HUES64 (cell line): ENCODE results near the gene GINS2.

ENCODE experiments used
- H3K27ac ChIP-seq: 2 replicates; pipeline ENCODE4 v1.7.0; 2013; ENCODE audit warnings: low read depth, low read length, inconsistent platforms
- H3K27me3 ChIP-seq: 2 replicates; pipeline ENCODE4 v1.6.1; 2013; ENCODE audit warnings: mild to moderate bottlenecking, low read length; ENCODE audit not compliant: insufficient read depth
- H3K36me3 ChIP-seq: 2 replicates; pipeline ENCODE4 v1.6.1; 2013; ENCODE audit warnings: mild to moderate bottlenecking, low read length; ENCODE audit not compliant: insufficient read depth
- H3K4me1 ChIP-seq: 2 replicates; pipeline ENCODE4 v1.6.1; 2013; ENCODE audit warnings: mild to moderate bottlenecking, low read length, moderate library complexity; ENCODE audit not compliant: insufficient read depth
- H3K4me3 ChIP-seq: 2 replicates; pipeline ENCODE4 v1.5.1; 2013; ENCODE audit warnings: mild to moderate bottlenecking, low read length, moderate library complexity
- H3K9ac ChIP-seq: 2 replicates; pipeline ENCODE4 v1.6.1; 2013; ENCODE audit warnings: mild to moderate bottlenecking, low read depth, low read length
- H3K9me3 ChIP-seq: 2 replicates; pipeline ENCODE4 v1.6.1; 2013; ENCODE audit warnings: low read depth, low read length; ENCODE audit not compliant: insufficient read depth
- WGBS: fragments of 150-250, 120-280 bp; methylation state at CpG from one replicate; pipeline ENCODE4 v1.1.7; 2013; ENCODE audit warnings: missing lambda C conversion rate; 5-methylcytosine and 5-hydroxymethylcytosine counted together

GINS2 gene

GRCh38 chr16:85687651-85688471 is 893 bp downstream of the GINS2 start:
- H3K27me3 ChIP-seq = 0 out of 2 replicates have a peak, but pooled peaks cover 6% of the 10 kb centered on the region
- peaks cover 24% of the 10 kb centered on the region for H3K36me3 ChIP-seq
- H3K9ac ChIP-seq = peak overlapping the region; percentile 96
- H3K4me3 ChIP-seq = peak overlapping the region; percentile 93
- H3K9me3 ChIP-seq = no peaks in the 10 kb centered on the region
- H3K4me1 ChIP-seq = no peaks in the 10 kb centered on the region
- WGBS = 80% methylated on average over 48 of the region's 49 CpGs
- no peak overlapping the region; the same call in 1 of the 2 replicates for H3K27ac ChIP-seq

GRCh38 chr16:85686912-85687591 is 1.7 kb downstream of the GINS2 start:
- peak overlapping the region; percentile 93; the same call in 1 of the 2 replicates for H3K4me3 ChIP-seq
- H3K27ac ChIP-seq = no peak overlapping the region
- no peaks in the 10 kb centered on the region for H3K4me1 ChIP-seq
- 0 out of 2 replicates have a peak, but pooled peaks cover 6% of the 10 kb centered on the region for H3K27me3 ChIP-seq
- H3K9ac ChIP-seq = no peak overlapping the region
- 86% methylated on average over 15 of the region's 15 CpGs for WGBS
- peaks cover 27% of the 10 kb centered on the region for H3K36me3 ChIP-seq
- H3K9me3 ChIP-seq = no peaks in the 10 kb centered on the region

GRCh38 chr16:85685251-85685650 is 3.5 kb downstream of the GINS2 start:
- H3K36me3 ChIP-seq = peaks cover 43% of the 10 kb centered on the region
- H3K4me3 ChIP-seq = no peak overlapping the region
- 0 out of 2 replicates have a peak, but pooled peaks cover 6% of the 10 kb centered on the region for H3K27me3 ChIP-seq
- H3K9me3 ChIP-seq = no peaks in the 10 kb centered on the region
- no peak overlapping the region for H3K27ac ChIP-seq
- no peak overlapping the region for H3K9ac ChIP-seq
- no peaks in the 10 kb centered on the region for H3K4me1 ChIP-seq
- 92% methylated on average over 2 of the region's 2 CpGs for WGBS

- no peak overlapping the region for H3K9ac ChIP-seq
- H3K9me3 ChIP-seq = no peaks in the 10 kb centered on the region
- no peaks in the 10 kb centered on the region for H3K4me1 ChIP-seq
- H3K27ac ChIP-seq = no peak overlapping the region
- H3K36me3 ChIP-seq = peaks cover 62% of the 10 kb centered on the region
- H3K27me3 ChIP-seq = no peaks in the 10 kb centered on the region
- H3K4me3 ChIP-seq = no peak overlapping the region
Observed at GRCh38 chr16:85683363-85683762, 5.4 kb downstream of the GINS2 start.

- Histone ChIP-seq H3K27ac (no peak overlapping the region), H3K36me3 (peaks cover 70% of the 10 kb centered on the region)
Observed at GRCh38 chr16:85682516-85682915, 6.2 kb downstream of the GINS2 start.

GRCh38 chr16:85681255-85681654 is 7.5 kb downstream of the GINS2 start:
- 93% methylated on average over 8 of the region's 8 CpGs for WGBS
- no peaks in the 10 kb centered on the region for H3K9me3 ChIP-seq
- H3K9ac ChIP-seq = no peak overlapping the region
- no peak overlapping the region for H3K27ac ChIP-seq
- peaks cover 75% of the 10 kb centered on the region for H3K36me3 ChIP-seq
- no peaks in the 10 kb centered on the region for H3K27me3 ChIP-seq
- H3K4me1 ChIP-seq = no peaks in the 10 kb centered on the region
- H3K4me3 ChIP-seq = no peak overlapping the region

More at GRCh38 chr16:85682516-85682915, 6.2 kb downstream of the GINS2 start:
- no peaks in the 10 kb centered on the region for H3K4me1 ChIP-seq
- no peak overlapping the region for H3K4me3 ChIP-seq
- H3K27me3 ChIP-seq = no peaks in the 10 kb centered on the region
- H3K9ac ChIP-seq = no peak overlapping the region
- no peaks in the 10 kb centered on the region for H3K9me3 ChIP-seq
- 82% methylated on average over 9 of the region's 9 CpGs for WGBS

GRCh38 chr16:85680352-85680944 is 8.3 kb downstream of the GINS2 start:
- no peaks in the 10 kb centered on the region for H3K9me3 ChIP-seq
- 92% methylated on average over 6 of the region's 6 CpGs for WGBS
- no peaks in the 10 kb centered on the region for H3K27me3 ChIP-seq
- H3K4me3 ChIP-seq = no peak overlapping the region
- H3K27ac ChIP-seq = no peak overlapping the region
- H3K9ac ChIP-seq = no peak overlapping the region
- H3K4me1 ChIP-seq = no peaks in the 10 kb centered on the region
- peaks cover 82% of the 10 kb centered on the region for H3K36me3 ChIP-seq

- no peak overlapping the region for H3K27ac ChIP-seq
- 93% methylated on average over 6 of the region's 6 CpGs for whole genome bisulfite sequencing
- H3K27me3 ChIP-seq = no peaks in the 10 kb centered on the region
- no peak overlapping the region for H3K9ac ChIP-seq
- H3K36me3 ChIP-seq = peaks cover 83% of the 10 kb centered on the region
- no peak overlapping the region for H3K4me3 ChIP-seq
- no peaks in the 10 kb centered on the region for H3K9me3 ChIP-seq
- no peaks in the 10 kb centered on the region for H3K4me1 ChIP-seq
Observed at GRCh38 chr16:85679870-85680269, 8.9 kb downstream of the GINS2 start.

GRCh38 chr16:85678821-85679220 is 9.9 kb downstream of the GINS2 start:
- H3K4me1 ChIP-seq = no peaks in the 10 kb centered on the region
- no peaks in the 10 kb centered on the region for H3K9me3 ChIP-seq
- peaks cover 87% of the 10 kb centered on the region for H3K36me3 ChIP-seq
- no peak overlapping the region for H3K27ac ChIP-seq
- 94% methylated on average over 5 of the region's 5 CpGs for WGBS
- H3K27me3 ChIP-seq = no peaks in the 10 kb centered on the region
- no peak overlapping the region for H3K4me3 ChIP-seq
- no peak overlapping the region for H3K9ac ChIP-seq

- Histone ChIP-seq H3K27ac (no peak overlapping the region), H3K36me3 (peaks cover 91% of the 10 kb centered on the region)
Observed at GRCh38 chr16:85678016-85678415, 10.7 kb downstream of the GINS2 start.

GRCh38 chr16:85677383-85677967 is 11.3 kb downstream of the GINS2 start:
- no peak overlapping the region for H3K27ac ChIP-seq
- H3K9ac ChIP-seq = no peak overlapping the region
- H3K27me3 ChIP-seq = no peaks in the 10 kb centered on the region
- no peaks in the 10 kb centered on the region for H3K9me3 ChIP-seq
- peaks cover 97% of the 10 kb centered on the region for H3K36me3 ChIP-seq
- 89% methylated on average over 6 of the region's 6 CpGs for WGBS
- no peaks in the 10 kb centered on the region for H3K4me1 ChIP-seq
- no peak overlapping the region for H3K4me3 ChIP-seq

More at GRCh38 chr16:85678016-85678415, 10.7 kb downstream of the GINS2 start:
- WGBS = 83% methylated on average over 8 of the region's 8 CpGs
- no peak overlapping the region for H3K4me3 ChIP-seq
- H3K27me3 ChIP-seq = no peaks in the 10 kb centered on the region
- H3K4me1 ChIP-seq = no peaks in the 10 kb centered on the region
- no peaks in the 10 kb centered on the region for H3K9me3 ChIP-seq
- H3K9ac ChIP-seq = no peak overlapping the region
